ENCODE results near the gene PACRG. TPM values are rescaled to one million over a fixed set of nuclear protein-coding genes. Genes with fewer than 3 reads are reported as not detected.

Gene PACRG
- total and polyA plus RNA-seq, 2 of the 4 experiments (the other 2 are of a cell fraction), result not detected

GRCh38 chr6:163206196-163206595 lies 478.4 kb downstream of the PACRG start:
- Histone ChIP-seq H3K23ac (ENCODE audit: low read depth, low read length) (no peak overlapping the region), H3K9me3 (ENCODE audit: control insufficient read depth, insufficient read depth, low read length) (peaks cover 13% of the 10 kb centered on the region; the same call in 1 of the 2 replicates), H4K8ac (ENCODE audit: low read depth in 2 of 2, low read length in 2 of 2) (no peak overlapping the region), H2AFZ (replicated peaks; ENCODE audit: low read length, poor library complexity) (no peak overlapping the region), H2BK20ac (ENCODE audit: low read depth, low read length) (no peak overlapping the region), H2BK5ac (ENCODE audit: low read depth, low read length, poor library complexity, severe bottlenecking) (no peak overlapping the region), H4K91ac (ENCODE audit: insufficient read depth, low read depth, low read length) (no peak overlapping the region), H2BK120ac (ENCODE audit: low read depth, low read length) (no peak overlapping the region), H4K5ac (ENCODE audit: low read depth, low read length) (no peak overlapping the region), H3K4ac (ENCODE audit: low read depth, low read length) (no peak overlapping the region), H2AK5ac (ENCODE audit: low read depth, low read length) (no peak overlapping the region), H3K27me3 (ENCODE audit: control insufficient read depth, insufficient read depth, low read length) (no peaks in the 10 kb centered on the region), H3K4me1 (ENCODE audit: control insufficient read depth, insufficient read depth, low read length) (no peaks in the 10 kb centered on the region), H3K4me3 (ENCODE audit: insufficient read depth, low read depth, low read length) (no peak overlapping the region), H3K18ac (ENCODE audit: low read depth, low read length) (no peak overlapping the region), H3K79me1 (ENCODE audit: low read depth in 1 of 2, low read length in 2 of 2) (no peaks in the 10 kb centered on the region), H2AK9ac (replicated peaks; ENCODE audit: low read depth, low read length, poor library complexity) (no peak overlapping the region), H3K27ac (ENCODE audit: insufficient read depth, low read length) (no peak overlapping the region), H3K56ac (ENCODE audit: extremely low read depth, insufficient read depth, low read length) (no peak overlapping the region), H3K9ac (ENCODE audit: low read depth, low read length) (no peak overlapping the region), H3K36me3 (ENCODE audit: control insufficient read depth, insufficient read depth, low read length) (no peaks in the 10 kb centered on the region), H3K9me1 (ENCODE audit: insufficient read depth, low read length) (no peaks in the 10 kb centered on the region), H3K4me2 (ENCODE audit: low read depth, low read length) (no peak overlapping the region), H2BK15ac (ENCODE audit: low read depth, low read length) (no peak overlapping the region), H4K20me1 (ENCODE audit: insufficient read depth, low read length) (no peaks in the 10 kb centered on the region), H3K14ac (replicated peaks; ENCODE audit: low read depth, low read length) (no peak overlapping the region)
- no peak for TF ChIP-seq POLR2A (IDR thresholded peaks at IDR 0.05; ENCODE audit: low read depth, low read length)
- TF ChIP-seq MXI1 (IDR thresholded peaks at IDR 0.05; ENCODE audit: borderline replicate concordance, low read depth, low read length), result no peak
- TF ChIP-seq CTCF (conservative IDR thresholded peaks at IDR 0.05; ENCODE audit: low read depth, low read length), result no peak
- no peak for TF ChIP-seq CEBPB (IDR thresholded peaks at IDR 0.05; ENCODE audit: low read depth, low read length)
- no peak for TF ChIP-seq SMC3 (IDR thresholded peaks at IDR 0.05; ENCODE audit: low read depth, low read length)
- TF ChIP-seq MAZ (IDR thresholded peaks at IDR 0.05; ENCODE audit: borderline replicate concordance, low read depth, low read length), result no peak
- TF ChIP-seq ELK1 (IDR thresholded peaks at IDR 0.05; ENCODE audit: borderline replicate concordance, low read depth, low read length), result no peak
- TF ChIP-seq CHD1 (IDR thresholded peaks at IDR 0.05; ENCODE audit: low read depth, low read length), result no peak
- TF ChIP-seq RAD21 (IDR thresholded peaks at IDR 0.05; ENCODE audit: low read length), result no peak
- TF ChIP-seq RFX5 (IDR thresholded peaks at IDR 0.05; ENCODE audit: low read depth, low read length), result no peak
- no peak for TF ChIP-seq FOS (IDR thresholded peaks at IDR 0.05; ENCODE audit: low read depth, low read length)
- TF ChIP-seq BHLHE40 (IDR thresholded peaks at IDR 0.05; ENCODE audit: low read depth, low read length), result no peak
- no peak for TF ChIP-seq NFE2L2 (IDR thresholded peaks at IDR 0.05; ENCODE audit: low read depth, low read length)
- no peak for TF ChIP-seq MAFK (IDR thresholded peaks at IDR 0.05; ENCODE audit: low read depth, low read length)
- TF ChIP-seq RCOR1 (IDR thresholded peaks at IDR 0.05; ENCODE audit: insufficient replicate concordance, low read length), result no peak
- ChIA-PET POLR2A (ENCODE audit: unreplicated experiment) (no interaction called here), CTCF (interaction anchor here (0.6 kb wide), 2 partner anchors 367 to 1105 kb away, joined by 3 read pairs; no protein-coding TSS in a partner anchor)
- BruUV-seq (replicated peaks), result no TSS peak
- dilution Hi-C loops (cut with HindIII; ENCODE audit: low sequenced_read_pairs, unreplicated experiment) (no loop called here), intact Hi-C loops (cut with micrococcal nuclease) (no loop called here), in situ Hi-C loops (cut with MboI; ENCODE audit: low sequenced_read_pairs) (no loop called here)
- DNase-seq, result no peak
- no CpG with 5 or more reads among the region's 2 CpGs for WGBS, 2 experiments (ENCODE audit: extremely low coverage in 2 of 2, insufficient read length in 1 of 2)
- no peak for ATAC-seq (ENCODE audit: low read depth)
